GM21576 (cell line): ENCODE data around the gene POLR1F.
"Not testable (repeated sequence)": the region's sequence is repeated elsewhere in the genome, so short reads cannot be mapped to it uniquely, and the experiment has no call there.

Source experiments
- ATAC-seq: cut with Tn5 transposase; IDR thresholded peaks from one replicate; pipeline ENCODE4 v1.9.1; 2021; ENCODE audit warnings: mild to moderate bottlenecking, moderate library complexity; ENCODE audit not compliant: unreplicated experiment

The POLR1F gene, protein sequence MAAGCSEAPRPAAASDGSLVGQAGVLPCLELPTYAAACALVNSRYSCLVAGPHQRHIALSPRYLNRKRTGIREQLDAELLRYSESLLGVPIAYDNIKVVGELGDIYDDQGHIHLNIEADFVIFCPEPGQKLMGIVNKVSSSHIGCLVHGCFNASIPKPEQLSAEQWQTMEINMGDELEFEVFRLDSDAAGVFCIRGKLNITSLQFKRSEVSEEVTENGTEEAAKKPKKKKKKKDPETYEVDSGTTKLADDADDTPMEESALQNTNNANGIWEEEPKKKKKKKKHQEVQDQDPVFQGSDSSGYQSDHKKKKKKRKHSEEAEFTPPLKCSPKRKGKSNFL

DNA sequence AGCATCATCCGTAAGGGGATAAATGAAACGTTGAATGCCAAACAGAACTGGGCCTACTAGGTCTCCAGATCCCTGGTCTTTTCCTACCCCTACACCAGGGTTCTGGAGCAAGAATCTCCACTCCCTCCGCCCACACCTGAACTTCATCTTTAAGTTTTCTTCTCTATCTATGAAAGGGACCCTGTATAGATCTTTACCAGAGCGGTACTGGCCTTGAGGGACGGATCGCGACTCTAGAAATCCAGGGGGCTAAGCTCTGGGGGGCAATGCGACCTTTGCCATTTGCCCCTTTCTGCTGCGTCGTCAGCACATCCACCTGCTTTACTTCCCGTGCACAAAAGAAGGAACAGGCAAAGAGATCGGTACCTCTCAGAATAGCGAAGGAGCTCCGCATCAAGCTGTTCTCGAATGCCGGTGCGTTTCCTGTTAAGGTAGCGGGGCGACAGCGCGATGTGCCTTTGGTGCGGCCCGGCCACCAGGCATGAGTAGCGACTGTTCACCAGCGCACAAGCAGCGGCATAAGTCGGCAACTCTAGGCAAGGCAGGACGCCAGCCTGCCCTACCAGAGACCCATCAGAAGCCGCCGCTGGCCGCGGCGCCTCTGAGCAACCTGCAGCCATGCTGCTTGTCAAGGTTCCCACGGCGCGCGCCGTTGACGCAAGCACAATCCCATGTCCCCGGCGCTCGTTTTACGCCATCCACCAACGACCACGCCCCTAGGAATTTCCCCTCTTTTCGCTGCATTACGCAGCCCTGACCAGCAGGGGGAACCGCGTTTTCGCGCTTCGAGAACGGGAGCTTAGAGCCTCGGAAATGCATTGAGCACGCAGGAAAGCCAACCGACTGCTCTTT lies at the start of gene POLR1F:
Gene POLR1F (minus strand): TSS at position 641 of the 852 bp plus-strand sequence. CDS start 21 bp downstream, at position 620.
- peak; percentile 98 for ATAC-seq

- no peak for ATAC-seq
Measured at GRCh38 chr7:19754521-19755116, 45.8 kb upstream of the POLR1F start.

- ATAC-seq = no peak
Measured at GRCh38 chr7:19752020-19752419, 43.2 kb upstream of the POLR1F start.

GRCh38 chr7:19749658-19750057 lies 40.8 kb upstream of the POLR1F start:
- no peak for ATAC-seq

DNA sequence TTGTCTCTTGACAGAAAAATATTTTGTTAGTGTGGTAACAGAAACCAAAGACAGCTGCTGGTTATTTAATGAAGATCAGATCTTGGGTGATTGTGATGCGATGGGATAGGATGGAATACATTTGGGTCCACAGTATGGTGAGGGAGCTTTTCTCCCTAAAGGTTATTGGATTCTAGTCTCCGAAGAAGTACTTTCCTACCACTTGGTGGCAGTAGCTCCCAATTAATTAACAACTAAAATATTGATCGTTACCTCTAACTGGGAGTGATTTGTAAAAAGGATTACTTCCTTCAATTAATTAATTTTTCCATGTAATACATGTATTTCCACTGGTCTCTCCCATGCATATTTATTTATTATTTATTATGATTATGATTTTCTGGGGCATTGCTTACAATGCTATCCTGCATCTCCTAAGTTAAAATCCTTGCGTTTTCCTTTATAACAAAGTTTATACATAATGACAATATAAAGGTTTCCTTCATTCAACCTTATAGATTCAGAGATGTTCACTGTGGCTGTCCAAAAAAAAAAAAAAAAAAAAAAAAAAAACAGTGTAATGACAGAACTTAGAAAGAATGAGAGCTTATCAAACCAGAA lies 39.0 kb upstream of the POLR1F start:
- no peak for ATAC-seq

DNA sequence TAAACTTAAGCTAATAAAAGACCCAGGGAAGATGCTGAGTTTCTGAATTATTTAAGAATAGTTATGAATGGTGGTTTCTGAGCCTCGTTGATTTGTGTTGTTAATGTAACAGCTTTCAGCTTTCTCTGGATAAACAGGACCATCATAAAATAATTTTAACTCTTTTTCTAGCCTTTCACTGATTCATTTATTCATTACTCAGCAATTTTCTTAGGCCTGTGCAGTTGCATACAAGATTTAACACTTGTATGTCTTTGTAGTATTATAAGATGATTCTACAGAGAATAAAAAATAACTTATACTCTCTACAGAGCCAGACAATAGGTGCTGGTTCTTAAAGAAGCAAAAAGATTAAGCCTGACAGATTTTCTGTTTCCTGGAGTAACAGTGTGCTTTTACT lies 35.2 kb upstream of the POLR1F start:
- ATAC-seq = no peak

DNA sequence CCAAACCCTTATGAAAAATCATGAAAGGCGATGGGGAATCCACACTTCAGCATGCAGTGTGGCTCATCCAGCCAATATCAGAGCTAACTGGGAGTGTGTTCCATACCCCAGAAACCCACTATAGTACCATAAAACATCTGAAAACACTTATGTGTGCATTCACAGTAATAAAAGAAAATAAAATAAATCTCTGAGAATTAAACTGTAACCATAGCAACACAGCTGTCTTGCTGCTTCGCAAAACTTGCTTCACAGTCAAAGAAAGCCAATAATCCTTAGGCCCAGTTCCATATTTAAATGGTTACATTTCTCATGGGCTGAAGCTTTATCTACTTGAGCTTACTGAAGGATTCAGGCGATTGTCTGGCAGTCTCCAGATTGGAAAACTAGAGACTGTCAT lies 19.9 kb upstream of the POLR1F start:
- no peak for ATAC-seq

DNA sequence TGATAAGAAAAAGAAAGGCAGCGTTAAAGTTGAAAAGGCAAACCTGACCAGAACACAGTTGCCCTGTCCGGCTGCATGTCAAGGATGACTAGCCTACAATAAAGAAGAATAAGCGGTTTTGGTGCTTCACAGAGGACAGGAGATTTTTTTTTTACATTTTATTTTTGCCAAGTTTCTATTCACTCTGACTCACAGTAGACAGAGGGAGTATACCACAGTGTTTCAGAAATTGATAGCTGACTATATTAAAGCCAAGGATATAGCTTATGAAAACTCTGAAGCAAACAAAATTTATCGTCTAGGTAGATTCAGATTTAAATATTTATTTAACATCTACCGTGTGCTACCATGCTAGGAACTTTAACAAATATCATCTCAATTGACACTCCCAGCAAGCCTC lies 16.9 kb upstream of the POLR1F start:
- no peak for ATAC-seq

DNA sequence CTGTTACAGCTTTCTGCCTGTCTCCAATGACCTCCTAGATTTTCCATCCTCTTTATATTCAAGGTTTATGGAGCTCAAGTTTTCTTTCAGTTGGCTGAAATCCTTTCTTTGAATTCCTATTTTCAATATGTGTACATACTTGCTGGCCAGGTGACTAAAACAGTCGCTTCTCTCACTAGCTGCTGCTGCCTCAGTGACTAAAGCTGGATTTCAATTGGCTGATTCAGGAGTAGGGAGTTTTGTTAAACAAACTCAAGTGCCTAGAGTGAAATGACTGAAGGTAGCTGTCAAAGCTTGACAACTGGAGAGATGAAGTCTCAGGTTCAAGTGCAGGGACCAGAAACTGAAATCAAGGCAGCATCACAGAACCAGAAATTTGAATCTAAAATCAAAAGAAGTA lies 6.7 kb upstream of the POLR1F start:
- no peak for ATAC-seq

- no peak for ATAC-seq
Measured at GRCh38 chr7:19713676-19714075, 4.8 kb upstream of the POLR1F start.

GRCh38 chr7:19709249-19709578 lies 377 bp upstream of the POLR1F start:
- ATAC-seq = peak; percentile 1

DNA sequence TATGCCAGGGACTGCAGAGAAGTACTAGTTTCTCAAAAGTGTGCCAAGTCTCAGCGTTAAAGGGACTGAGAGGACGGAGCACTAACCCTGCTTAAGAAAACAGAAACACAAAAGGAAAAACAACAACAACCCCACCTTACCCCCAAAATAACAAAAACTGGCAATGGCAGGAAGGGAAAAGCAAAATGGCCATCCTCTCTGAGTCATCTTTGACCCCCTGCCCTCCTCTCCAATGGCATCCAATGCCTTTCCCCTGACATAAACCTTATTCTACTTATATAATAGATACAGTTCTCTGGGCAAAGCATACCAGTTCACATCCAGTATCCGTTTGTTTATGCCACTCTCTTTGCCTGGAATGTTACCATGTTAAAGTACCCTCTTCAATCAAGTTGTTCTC lies 1.6 kb downstream of the POLR1F start:
- no peak for ATAC-seq

DNA sequence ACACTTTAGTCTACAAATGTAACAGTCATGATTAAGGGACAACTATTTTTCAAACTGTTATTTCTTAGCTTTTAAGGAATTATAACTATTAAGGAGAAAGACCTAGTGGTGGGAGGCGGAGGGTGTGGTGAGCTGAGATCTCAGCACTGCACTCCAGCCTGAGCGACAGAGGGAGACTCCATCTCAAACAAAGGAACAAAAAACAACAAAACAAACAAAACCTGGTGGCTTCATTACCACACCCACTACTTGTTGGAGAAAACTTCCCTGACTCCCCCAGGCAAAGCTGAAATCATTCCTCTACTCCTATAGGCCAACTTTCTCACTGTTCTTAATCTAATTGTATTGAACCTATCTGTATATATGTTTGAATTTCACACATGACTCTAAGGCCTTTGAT lies 3.2 kb downstream of the POLR1F start:
- no peak for ATAC-seq

- no peak for ATAC-seq
Measured at GRCh38 chr7:19701471-19701870, 7.4 kb downstream of the POLR1F start.

DNA sequence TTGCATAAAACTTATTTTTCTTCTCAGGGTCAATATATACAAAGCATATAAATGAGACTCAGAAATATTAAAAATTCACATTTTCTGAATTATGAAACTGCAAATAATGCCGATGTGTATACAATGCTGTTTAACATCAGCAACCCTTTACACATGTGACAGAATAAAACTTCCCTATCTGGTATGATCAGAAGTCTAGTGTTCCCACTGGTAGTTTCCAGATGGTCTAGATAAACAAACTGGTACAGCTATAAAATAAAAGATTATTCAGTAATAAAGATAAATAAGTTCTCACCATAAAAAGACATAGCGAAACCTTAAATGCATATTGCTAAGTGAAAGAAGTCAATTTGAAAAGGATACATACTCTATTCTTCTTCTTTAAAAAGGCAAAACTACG lies 7.9 kb downstream of the POLR1F start:
- no peak for ATAC-seq

- ATAC-seq = no peak
Measured at GRCh38 chr7:19698331-19698730, 10.5 kb downstream of the POLR1F start.

GRCh38 chr7:19696926-19697325 lies 11.9 kb downstream of the POLR1F start:
- ATAC-seq = no peak

GRCh38 chr7:19692111-19692828 lies 16.6 kb downstream of the POLR1F start:
- ATAC-seq = no peak

DNA sequence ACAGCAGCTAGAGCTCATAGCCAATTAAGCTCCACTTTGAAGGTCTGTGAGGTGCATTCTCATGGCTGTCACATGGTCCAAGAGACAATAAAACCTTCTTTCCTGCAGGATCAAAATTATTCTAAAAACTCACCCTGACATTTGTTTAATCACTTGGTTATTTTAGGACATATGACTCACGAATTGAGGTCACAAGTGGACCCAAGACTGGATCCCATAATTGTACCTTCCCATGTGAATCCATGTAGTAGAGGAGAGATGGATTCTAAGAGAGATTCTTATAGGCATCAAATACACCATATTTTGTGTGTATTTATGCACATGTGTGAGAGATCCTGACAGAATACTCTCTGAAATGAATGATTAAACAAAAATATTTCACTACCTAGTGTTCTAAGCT lies 18.1 kb downstream of the POLR1F start:
- no peak for ATAC-seq

DNA sequence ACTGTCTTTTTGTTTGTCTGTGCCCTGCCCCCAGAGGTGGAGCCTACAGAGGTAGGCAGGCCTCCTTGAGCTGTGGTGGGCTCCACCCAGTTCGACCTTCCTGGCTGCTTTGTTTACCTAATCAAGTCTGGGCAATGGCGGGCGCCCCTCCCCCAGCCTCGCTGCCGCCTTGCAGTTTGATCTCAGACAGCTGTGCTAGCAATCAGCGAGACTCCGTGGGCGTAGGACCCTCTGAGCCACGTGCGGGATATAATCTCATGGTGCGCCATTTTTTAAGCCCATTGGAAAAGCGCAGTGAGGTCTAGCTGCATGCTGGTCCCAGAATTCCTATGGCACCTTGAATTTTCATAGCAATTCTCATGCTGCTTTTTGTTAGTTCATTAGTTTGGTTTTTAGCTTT lies 19.7 kb downstream of the POLR1F start:
- not testable (repeated sequence) for ATAC-seq

- no peak for ATAC-seq
Measured at GRCh38 chr7:19681596-19681995, 27.2 kb downstream of the POLR1F start.
